Measurements from ENCODE around the gene FGD4.

FGD4 gene

DNA sequence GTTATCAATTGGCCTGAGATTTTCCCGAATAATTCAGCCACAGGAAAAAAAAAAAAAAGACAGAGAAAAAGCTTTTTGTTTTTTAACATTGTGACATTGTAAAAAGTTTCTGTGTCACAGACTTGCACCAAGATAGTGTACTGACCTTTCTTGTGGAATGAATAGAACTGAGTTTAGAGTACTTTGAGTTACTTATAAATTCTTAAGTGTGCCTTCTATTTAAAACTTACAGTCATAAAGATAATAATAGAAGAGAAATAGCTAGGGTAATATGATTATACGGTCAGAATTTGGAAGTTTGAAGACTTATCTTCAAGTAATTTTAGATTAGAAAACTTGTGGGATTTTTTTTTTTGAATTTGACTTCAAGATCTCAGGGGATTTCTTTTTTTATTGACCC is 88.8 kb downstream of the FGD4 start (continued):
- TF ChIP-seq, protein P1, sequence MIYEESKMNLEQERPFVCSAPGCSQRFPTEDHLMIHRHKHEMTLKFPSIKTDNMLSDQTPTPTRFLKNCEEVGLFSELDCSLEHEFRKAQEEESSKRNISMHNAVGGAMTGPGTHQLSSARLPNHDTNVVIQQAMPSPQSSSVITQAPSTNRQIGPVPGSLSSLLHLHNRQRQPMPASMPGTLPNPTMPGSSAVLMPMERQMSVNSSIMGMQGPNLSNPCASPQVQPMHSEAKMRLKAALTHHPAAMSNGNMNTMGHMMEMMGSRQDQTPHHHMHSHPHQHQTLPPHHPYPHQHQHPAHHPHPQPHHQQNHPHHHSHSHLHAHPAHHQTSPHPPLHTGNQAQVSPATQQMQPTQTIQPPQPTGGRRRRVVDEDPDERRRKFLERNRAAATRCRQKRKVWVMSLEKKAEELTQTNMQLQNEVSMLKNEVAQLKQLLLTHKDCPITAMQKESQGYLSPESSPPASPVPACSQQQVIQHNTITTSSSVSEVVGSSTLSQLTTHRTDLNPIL (CRISPR knock-in tag; IDR thresholded peaks at IDR 0.05; ENCODE audit: low read depth), result no peak
- no peak for TF ChIP-seq RARB (CRISPR knock-in tag; IDR thresholded peaks at IDR 0.05)
- no peak for TF ChIP-seq OSR1 (CRISPR knock-in tag; IDR thresholded peaks at IDR 0.05)
- TF ChIP-seq, protein P2, sequence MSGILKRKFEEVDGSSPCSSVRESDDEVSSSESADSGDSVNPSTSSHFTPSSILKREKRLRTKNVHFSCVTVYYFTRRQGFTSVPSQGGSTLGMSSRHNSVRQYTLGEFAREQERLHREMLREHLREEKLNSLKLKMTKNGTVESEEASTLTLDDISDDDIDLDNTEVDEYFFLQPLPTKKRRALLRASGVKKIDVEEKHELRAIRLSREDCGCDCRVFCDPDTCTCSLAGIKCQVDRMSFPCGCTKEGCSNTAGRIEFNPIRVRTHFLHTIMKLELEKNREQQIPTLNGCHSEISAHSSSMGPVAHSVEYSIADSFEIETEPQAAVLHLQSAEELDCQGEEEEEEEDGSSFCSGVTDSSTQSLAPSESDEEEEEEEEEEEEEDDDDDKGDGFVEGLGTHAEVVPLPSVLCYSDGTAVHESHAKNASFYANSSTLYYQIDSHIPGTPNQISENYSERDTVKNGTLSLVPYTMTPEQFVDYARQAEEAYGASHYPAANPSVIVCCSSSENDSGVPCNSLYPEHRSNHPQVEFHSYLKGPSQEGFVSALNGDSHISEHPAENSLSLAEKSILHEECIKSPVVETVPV (CRISPR knock-in tag; IDR thresholded peaks at IDR 0.05), result no peak
- TF ChIP-seq CSDC2 (CRISPR knock-in tag; IDR thresholded peaks at IDR 0.05), result no peak
- no peak for TF ChIP-seq ISL1 (CRISPR knock-in tag; IDR thresholded peaks at IDR 0.05)

DNA sequence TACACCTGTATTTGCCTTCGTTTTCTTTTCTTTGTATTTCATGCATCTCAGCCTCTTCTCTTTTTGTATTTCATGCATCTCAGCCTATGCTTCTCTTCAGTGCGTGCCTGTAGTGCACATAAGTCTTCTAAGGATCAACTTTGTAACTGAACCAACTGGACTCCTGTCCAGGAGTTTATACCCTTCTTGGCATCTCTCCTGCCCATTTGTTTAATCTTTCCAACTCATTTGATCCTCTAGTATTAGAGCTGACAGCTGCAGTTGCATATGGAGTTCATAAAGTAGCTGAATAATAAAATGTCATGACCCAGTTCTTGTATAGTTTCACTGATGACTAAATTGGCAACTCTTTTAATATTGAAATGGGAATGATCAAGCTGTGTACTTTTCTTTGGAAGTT is 89.7 kb downstream of the FGD4 start:
- TF ChIP-seq GLIS3 (CRISPR knock-in tag; IDR thresholded peaks at IDR 0.05) (no peak), ZNF70 (CRISPR knock-in tag; IDR thresholded peaks at IDR 0.05) (no peak), RARB (CRISPR knock-in tag; IDR thresholded peaks at IDR 0.05) (no peak), ZFP30 (CRISPR knock-in tag; IDR thresholded peaks at IDR 0.05) (no peak), ZC3H10 (CRISPR knock-in tag; IDR thresholded peaks at IDR 0.05) (no peak)
- TF ChIP-seq, protein P2 (CRISPR knock-in tag; IDR thresholded peaks at IDR 0.05), result no peak
- no peak for ATAC-seq

DNA sequence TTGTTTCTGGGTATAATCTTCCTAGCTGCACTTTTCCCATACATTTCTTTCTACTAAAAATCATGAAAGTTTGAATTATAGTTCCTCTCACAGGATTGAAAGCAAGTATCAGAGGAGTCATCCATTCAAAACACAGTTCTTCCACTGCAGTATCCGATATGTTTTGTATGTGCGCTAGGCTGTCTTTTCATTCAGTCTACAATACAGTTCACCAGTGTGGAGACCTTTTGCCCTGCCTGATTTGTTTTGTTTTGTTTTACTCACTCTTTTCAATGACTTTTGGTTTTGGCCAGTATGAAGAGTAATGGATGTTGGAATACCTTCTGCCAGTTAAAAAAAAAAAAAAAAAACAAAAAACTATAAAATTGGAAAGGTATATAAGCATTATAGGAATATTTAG is 91.4 kb downstream of the FGD4 start:
- ATAC-seq, result no peak
- TF ChIP-seq, protein P2 (CRISPR knock-in tag; IDR thresholded peaks at IDR 0.05), result no peak

DNA sequence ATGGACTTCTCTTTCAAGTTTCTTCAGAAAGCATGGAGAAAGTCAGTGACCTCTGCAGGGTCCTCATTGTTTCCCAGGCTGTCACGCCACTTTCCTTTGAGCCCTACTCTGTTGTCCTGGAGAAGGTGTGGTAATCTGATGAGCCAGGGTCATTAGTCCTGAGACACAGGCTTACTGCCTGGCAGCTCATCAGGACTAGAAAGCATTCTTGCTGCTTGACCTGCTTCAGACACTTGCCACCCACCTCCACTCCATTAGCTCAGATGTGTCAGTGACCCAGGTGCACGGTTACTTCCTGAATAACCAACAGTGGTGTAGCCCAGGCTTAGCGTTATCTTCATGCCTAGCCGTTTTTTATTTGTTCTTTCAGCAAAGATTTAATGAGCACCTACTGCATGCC is 93.9 kb downstream of the FGD4 start:
- no peak for ATAC-seq
- no peak for TF ChIP-seq ESRRG (CRISPR knock-in tag; IDR thresholded peaks at IDR 0.05)

DNA sequence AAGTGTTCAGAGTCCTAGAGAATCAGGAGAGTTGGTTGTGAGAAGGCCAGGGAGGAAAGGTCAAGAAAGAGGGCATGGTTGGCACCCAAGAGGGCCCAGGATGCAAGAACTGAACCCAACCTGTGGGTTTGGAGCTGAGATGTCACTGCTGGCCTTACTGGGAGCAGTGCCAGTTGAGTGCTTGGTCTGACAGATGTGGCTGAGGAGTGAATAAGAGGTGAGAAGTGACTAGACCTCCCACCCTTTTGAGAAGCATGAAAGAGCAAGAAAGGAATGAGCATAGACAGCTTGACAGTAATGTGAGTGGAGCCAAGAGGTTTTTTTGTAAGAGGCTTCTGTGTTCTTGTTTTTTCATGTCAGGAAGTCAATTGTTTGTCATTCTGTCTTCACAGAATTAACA is 95.3 kb downstream of the FGD4 start:
- no peak for ATAC-seq

More for the DNA sequence above, 95.3 kb downstream of the FGD4 start:
- TF ChIP-seq ESRRG (CRISPR knock-in tag; IDR thresholded peaks at IDR 0.05), result no peak
- no peak for TF ChIP-seq ZFP3 (CRISPR knock-in tag; IDR thresholded peaks at IDR 0.05)
- TF ChIP-seq, protein P3, sequence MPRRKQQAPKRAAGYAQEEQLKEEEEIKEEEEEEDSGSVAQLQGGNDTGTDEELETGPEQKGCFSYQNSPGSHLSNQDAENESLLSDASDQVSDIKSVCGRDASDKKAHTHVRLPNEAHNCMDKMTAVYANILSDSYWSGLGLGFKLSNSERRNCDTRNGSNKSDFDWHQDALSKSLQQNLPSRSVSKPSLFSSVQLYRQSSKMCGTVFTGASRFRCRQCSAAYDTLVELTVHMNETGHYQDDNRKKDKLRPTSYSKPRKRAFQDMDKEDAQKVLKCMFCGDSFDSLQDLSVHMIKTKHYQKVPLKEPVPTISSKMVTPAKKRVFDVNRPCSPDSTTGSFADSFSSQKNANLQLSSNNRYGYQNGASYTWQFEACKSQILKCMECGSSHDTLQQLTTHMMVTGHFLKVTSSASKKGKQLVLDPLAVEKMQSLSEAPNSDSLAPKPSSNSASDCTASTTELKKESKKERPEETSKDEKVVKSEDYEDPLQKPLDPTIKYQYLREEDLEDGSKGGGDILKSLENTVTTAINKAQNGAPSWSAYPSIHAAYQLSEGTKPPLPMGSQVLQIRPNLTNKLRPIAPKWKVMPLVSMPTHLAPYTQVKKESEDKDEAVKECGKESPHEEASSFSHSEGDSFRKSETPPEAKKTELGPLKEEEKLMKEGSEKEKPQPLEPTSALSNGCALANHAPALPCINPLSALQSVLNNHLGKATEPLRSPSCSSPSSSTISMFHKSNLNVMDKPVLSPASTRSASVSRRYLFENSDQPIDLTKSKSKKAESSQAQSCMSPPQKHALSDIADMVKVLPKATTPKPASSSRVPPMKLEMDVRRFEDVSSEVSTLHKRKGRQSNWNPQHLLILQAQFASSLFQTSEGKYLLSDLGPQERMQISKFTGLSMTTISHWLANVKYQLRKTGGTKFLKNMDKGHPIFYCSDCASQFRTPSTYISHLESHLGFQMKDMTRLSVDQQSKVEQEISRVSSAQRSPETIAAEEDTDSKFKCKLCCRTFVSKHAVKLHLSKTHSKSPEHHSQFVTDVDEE (CRISPR knock-in tag; IDR thresholded peaks at IDR 0.05), result no peak
- no peak for TF ChIP-seq ZFP30 (CRISPR knock-in tag; IDR thresholded peaks at IDR 0.05)
- TF ChIP-seq, protein P4, sequence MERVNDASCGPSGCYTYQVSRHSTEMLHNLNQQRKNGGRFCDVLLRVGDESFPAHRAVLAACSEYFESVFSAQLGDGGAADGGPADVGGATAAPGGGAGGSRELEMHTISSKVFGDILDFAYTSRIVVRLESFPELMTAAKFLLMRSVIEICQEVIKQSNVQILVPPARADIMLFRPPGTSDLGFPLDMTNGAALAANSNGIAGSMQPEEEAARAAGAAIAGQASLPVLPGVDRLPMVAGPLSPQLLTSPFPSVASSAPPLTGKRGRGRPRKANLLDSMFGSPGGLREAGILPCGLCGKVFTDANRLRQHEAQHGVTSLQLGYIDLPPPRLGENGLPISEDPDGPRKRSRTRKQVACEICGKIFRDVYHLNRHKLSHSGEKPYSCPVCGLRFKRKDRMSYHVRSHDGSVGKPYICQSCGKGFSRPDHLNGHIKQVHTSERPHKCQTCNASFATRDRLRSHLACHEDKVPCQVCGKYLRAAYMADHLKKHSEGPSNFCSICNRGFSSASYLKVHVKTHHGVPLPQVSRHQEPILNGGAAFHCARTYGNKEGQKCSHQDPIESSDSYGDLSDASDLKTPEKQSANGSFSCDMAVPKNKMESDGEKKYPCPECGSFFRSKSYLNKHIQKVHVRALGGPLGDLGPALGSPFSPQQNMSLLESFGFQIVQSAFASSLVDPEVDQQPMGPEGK (CRISPR knock-in tag; IDR thresholded peaks at IDR 0.05; ENCODE audit: borderline replicate concordance), result no peak
- no peak for TF ChIP-seq TOX (CRISPR knock-in tag; IDR thresholded peaks at IDR 0.05; ENCODE audit: borderline replicate concordance)
- no peak for TF ChIP-seq ARNTL (CRISPR knock-in tag; IDR thresholded peaks at IDR 0.05; ENCODE audit: borderline replicate concordance, low read depth)
- no peak for TF ChIP-seq ZNF8 (CRISPR knock-in tag; IDR thresholded peaks at IDR 0.05)

Measured in SK-N-SH treated with all-trans-retinoic acid at 6 μM for 48 hours (cell line).